HT1080 (cell line): Measurements from ENCODE around the gene OR10T2. TPM values are rescaled to one million over a fixed set of nuclear protein-coding genes. Genes with fewer than 3 reads are reported as not detected.
"Not testable (repeated sequence)": the region's sequence is repeated elsewhere in the genome, so short reads cannot be mapped to it uniquely, and the experiment has no call there.

Source experiments
- DNase-seq: peaks from one replicate; pipeline ENCODE4 v3.0.0-alpha.2; 2015; ENCODE audit warnings: low read depth
- polyA plus RNA-seq, 2 experiments: library from polyadenylated mRNA; depleted of rRNA; stranded (reverse); fragments of >200 nt; gene quantifications; 2 replicates each; pipeline ENCODE4 v1.2.3, GENCODE V29; 2015
- total RNA-seq: library from RNA; depleted of rRNA; stranded (reverse); fragments of >200 nt; shearing (Covaris generic); gene quantifications from 2 replicates; pipeline ENCODE4 v1.2.3, GENCODE V29; 2014; rRNA removed

The OR10T2 gene, protein sequence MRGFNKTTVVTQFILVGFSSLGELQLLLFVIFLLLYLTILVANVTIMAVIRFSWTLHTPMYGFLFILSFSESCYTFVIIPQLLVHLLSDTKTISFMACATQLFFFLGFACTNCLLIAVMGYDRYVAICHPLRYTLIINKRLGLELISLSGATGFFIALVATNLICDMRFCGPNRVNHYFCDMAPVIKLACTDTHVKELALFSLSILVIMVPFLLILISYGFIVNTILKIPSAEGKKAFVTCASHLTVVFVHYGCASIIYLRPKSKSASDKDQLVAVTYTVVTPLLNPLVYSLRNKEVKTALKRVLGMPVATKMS
- total RNA-seq: not detected in 2 replicates
- polyA plus RNA-seq (2015; cell fraction: cytosol; rRNA removed): not detected in 2 replicates
- not detected in 2 replicates for polyA plus RNA-seq (2015; cell fraction: nucleus; rRNA removed)

DNA sequence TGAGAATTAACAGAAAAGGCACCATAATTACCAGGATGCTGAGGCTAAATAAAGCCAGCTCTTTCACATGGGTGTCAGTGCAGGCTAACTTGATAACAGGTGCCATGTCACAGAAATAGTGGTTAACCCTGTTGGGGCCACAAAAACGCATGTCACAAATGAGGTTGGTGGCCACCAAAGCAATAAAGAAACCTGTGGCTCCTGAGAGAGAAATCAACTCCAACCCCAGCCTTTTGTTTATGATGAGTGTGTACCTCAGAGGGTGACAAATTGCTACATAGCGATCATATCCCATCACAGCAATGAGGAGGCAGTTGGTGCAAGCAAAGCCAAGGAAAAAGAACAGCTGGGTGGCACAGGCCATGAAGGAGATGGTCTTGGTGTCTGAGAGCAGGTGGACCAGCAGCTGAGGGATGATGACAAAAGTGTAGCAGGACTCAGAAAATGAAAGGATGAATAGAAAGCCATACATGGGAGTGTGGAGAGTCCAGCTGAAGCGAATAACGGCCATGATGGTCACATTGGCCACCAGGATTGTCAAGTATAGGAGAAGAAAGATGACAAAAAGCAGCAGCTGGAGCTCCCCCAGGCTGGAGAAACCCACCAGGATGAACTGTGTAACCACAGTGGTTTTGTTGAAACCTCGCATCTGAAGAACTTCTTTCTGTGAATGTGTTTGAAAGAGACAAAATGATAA lies at the start of gene OR10T2:
TSS of gene OR10T2 (minus strand) at position 649 of the 697 bp plus-strand sequence. CDS start at position 649, 0 bp downstream.
- DNase-seq: no peak

DNA sequence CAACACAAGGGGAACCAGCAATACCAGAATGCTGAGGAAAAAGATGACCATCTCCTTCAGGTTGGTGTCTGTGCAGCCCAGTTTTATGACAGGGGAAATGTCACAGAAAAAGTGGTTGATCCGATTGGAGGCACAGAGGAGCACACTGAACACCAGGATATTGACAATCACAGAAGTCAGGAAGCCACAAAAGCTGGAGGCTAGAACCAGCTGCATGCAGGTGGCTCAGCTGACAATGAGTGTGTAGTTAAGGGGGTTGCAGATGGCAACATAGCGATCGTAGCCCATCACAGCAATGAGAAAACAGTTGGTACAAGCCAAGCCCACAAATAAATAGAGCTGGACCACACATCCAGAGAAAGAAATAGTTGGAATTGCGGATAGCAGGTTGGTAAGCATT lies 46.1 kb upstream of the OR10T2 start:
- DNase-seq: no peak

DNA sequence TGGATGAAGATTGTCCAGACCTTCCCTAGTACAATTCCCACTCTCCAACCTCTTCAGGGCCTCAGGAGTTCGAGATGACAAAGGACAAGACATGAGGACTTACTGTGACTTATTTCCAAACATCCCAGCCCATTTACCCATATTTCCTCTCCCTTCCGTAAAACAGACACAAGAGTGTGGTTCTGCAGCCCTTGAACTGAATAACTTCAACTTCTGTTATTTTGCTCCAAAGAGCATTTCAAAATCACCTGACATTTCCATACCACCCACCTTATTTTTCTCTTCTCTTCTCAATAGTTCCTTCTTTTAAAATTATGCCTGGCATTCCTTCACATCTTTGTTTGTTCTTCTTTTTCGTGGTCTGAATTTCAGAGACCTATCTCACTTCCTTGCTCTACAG lies 35.5 kb upstream of the OR10T2 start:
- no peak for DNase-seq

DNA sequence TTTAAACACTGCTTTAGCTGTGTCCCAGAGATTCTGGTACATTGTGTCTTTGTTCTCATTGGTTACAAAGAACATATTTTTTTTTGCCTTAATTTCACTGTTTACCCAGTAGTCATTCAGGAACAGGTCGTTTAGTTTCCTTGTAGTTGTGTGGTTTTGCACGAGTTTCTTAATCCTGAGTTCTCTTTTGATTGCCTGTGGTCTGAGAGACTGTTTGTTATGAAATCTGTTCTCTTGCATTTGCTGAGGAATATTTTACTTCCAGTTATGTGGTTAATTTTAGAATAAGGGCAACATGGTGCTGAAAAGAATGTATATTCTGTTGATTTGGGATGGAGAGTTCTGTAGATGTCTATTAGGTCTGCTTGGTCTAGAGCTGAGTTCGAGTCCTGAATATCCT lies 30.9 kb upstream of the OR10T2 start:
- not testable (repeated sequence) for DNase-seq

DNA sequence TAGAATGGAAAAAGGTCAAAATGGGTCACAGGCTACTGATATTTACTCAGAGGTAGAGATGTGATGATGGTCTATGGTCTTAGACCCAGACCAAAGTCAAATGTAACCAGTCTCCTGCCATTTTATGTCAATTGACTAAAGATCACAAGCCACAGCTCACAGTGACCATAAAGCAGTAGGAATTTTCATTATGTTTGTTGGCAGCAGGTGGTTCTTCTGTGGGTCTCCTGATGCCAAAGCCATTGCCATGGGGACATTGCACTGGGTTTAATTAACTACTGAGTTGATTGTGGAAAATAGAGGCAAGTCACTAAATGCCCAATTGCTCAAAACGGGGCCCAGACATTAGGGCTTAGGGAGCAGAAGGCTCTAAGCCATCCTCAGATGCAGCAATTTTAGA lies 26.9 kb upstream of the OR10T2 start, which contains the start of gene OR10K2:
TSS of gene OR10K2 (minus strand) at position 101 of the 400 bp plus-strand sequence. CDS start 5,371 bp downstream, outside the sequence.
- no peak for DNase-seq

DNA sequence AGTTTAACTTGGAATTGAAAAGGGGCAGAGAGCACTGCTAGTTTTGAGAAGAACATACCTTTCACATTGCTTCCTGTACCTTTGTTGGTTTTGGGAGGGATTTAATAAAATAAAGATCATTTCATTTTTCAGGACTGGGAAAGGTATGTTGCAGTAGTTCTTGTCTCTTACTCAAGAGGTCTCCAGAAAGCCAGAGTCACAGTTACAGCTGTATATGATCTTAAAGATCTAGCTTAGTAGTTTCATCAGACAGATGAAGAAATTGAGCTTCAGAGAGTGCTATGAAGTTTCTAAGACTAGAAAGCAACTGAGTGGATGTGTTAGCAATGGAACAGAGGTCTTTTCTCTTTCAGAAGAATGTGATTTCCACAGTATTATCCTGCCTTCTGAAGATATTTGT lies 25.8 kb upstream of the OR10T2 start:
- DNase-seq: no peak

DNA sequence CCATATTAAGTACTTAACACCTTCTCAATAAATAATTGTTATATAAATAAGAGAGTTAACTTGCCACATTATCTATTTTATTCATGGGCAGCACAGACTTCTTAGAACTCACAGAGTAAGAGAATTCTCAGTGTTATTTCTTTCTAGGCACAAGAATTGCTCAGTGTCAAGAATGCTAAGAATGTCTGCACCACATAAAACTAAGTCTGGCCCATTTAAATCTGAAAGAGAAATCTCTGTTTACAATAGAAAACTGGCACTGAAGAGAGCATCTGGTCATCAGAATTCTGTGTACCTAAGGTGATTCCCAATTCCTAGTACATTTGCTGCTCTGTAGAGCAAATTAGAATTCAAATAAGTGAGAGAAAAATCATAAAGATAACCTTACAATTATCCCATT lies 22.9 kb upstream of the OR10T2 start:
- no peak for DNase-seq

DNA sequence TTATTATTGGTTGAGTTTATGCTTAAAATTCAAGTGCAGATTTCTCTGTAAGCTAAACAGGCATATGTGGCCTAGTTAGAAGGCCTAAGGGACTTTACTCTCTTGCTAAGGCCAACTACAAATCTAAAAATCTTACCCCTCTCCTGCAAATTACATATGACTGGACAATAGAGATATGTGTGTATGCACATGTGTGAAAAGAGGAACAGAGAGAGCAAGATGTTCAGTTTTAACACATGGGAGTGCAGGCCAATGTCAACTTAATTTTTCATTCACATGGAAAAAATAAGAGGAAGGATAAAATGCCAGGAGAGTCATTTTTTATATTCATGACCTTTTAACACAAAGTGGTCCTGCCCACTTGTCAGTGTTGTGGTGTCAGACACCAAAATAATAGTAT lies 18.3 kb upstream of the OR10T2 start:
- no peak for DNase-seq

DNA sequence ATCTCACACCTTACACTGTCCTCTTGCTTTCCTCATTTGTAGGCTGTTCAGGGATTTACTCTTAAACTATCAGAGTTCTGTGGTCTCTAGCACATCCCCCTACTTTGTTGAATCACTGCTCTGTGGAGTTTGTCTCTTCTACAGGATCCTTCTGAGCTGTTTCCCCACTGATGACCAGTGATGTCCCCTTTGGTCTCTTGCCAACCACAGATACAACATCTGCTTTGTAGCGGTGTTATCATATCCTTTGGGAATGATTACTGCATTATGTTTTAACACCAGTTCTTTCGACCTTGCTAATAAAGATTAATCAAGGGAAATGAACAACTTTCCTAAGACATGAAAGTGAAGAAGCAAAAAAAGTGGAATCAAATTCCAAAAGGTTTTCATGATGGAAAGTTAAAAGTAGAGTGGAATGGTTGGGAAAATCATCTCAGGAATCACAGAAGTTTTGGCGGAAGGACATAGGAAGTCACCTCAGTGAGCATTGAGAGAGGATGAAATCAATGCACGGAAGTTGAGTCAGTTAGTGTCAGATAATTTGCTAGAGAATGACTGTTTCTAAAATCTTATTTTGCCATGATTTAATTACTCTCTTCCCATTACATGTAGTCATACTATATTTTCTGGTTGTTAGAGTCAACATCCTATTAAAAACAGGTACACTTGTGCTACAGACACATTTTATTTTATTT lies 15.5 kb upstream of the OR10T2 start:
- DNase-seq: no peak

DNA sequence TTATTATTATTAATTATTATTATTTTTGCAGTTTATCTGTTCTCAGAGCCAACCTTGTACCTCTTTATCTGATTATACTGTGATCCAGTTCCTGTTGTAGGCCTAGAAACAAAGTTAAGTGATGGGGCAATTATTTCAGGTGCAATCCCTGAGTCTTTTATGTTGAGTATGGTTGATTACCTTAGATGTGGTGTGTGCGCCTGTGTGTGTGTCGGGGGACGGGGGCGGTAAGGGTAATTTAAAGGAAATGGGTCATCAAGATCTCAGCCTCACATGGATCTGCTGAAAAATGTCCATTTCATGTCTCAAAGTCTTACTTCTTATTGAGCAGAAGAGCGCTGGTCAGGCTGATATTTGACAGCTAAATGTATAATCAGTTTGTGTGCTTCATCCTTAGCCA lies 7.8 kb upstream of the OR10T2 start:
- no peak for DNase-seq

DNA sequence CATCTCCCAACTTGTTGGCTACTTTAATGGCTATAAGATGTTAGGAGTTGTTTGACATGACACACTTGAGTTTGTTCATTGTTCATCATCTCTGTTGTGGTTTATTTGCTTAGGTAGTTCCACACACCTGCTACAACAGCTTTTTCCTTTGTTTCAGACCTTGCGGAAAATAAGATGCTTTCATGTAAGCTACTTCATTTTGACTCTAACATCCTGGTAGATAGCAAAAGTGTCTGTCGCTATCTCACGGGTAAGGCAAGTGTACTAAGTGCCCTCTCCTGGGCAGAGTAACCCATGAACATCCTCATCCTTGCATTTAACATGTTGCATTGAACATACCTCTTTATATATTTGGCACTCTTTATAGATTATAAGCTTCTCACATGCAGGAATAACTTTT lies 1.6 kb upstream of the OR10T2 start:
- DNase-seq: no peak

DNA sequence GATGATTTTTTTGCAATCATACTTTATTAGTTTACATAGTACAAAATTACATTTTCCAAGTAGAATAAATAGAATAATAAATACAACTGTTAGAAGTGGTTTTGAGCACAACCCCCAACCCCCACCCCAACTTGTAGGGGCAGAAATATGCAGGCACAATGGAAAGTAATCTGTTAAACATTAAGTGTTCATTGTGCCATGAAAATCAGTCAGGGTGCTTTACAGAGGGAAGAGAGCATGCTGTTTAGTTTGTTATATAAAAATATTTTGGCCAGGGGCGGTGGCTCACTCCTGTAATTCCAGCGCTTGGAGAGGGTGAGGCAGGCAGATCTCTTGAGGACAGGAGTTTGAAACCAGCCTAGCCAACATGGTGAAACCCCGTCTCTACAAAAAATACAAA lies 2.6 kb downstream of the OR10T2 start:
- DNase-seq: no peak

DNA sequence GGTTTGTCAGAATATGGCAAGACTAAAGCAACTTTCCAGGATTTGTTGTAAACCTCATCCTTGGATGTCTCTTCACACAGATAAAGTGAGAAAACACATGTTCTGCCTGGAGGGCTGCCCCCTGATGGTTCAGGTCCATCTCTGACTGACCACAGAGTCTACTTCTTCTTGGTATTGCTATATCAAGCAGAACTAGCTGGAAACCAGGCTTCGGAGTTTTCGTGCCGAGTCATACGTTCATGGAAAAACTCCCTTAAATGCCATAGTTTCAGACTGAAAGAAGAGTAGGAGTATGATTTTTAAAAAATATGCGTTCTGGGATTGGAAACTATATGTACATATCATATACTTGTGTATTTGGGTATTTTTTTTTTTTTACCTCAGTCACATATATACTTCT lies 5.8 kb downstream of the OR10T2 start:
- no peak for DNase-seq

DNA sequence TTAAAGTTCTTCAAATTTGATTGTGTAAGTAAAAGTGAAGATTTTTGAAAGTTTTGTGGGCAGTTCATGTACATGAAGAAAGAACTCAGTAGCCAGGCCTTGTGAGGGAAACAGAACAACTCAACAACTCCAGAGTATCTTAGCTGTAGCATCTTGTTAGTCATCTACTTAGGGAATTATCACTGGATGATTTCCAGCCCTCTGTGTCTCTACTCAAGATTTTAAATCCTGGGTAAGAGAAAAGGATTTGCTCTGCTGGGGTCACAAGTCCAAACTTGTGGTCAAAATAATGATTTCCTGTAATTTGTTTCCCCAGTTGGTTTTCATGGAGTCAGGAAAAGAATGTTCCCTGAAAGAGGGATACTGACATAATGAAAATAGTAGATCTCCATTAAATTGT lies 8.2 kb downstream of the OR10T2 start:
- no peak for DNase-seq

DNA sequence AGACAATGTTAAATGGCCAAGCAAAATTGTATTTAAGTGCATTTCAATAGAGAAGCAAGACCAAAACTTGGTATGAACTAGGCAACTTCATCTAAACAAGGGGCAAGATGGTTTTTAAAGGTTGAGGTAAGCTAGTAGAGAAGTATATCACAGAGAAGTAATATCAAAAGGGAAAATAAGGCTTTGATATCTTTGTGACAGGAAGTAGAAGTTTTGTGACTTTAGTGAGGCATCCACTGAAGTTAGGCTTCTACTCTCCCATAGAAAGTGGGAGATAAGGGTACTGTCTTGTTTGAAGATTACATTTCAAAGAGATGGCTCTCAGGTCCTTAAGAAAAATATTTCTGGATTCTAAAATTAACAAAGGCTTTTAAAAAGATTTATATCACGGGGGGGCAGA lies 8.9 kb downstream of the OR10T2 start:
- DNase-seq: no peak

DNA sequence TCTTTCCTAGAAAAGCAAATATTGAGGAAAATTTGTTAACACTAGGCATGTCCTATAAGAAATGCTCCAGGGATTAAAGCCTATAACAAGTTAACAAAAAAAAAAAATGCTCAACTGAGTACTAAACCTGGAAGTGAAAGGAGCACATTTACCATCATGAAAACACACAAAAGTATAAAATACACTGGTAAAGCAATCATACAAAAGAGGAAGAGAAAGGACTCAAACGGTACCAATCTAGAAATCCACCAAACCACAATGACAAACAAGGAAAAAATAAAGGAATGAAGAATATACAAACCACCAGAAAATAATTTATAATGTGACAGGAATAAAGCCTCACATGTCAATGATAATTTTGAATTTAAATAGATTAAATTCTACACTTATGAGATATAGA lies 24.4 kb downstream of the OR10T2 start:
- DNase-seq: no peak

DNA sequence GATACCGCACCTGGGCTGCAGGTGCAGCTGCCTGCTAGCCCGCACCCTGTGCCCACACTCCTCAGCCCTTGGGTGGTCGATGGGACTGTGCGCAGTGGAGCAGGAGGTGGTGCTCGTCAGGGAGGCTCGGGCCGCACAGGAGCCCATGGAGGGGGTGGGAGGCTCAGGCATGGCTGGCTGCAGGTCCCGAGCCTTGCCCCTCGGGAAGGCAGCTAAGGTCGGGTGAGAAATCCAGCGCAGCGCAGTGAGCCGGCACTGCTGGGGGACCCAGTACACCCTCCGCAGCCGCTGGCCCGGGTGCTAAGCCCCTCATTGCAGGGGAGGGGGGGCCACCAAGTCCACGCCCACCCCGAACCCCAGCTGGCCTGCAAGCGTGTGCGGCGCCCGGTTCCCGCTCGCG lies 25.2 kb downstream of the OR10T2 start:
- DNase-seq: not testable (repeated sequence)

DNA sequence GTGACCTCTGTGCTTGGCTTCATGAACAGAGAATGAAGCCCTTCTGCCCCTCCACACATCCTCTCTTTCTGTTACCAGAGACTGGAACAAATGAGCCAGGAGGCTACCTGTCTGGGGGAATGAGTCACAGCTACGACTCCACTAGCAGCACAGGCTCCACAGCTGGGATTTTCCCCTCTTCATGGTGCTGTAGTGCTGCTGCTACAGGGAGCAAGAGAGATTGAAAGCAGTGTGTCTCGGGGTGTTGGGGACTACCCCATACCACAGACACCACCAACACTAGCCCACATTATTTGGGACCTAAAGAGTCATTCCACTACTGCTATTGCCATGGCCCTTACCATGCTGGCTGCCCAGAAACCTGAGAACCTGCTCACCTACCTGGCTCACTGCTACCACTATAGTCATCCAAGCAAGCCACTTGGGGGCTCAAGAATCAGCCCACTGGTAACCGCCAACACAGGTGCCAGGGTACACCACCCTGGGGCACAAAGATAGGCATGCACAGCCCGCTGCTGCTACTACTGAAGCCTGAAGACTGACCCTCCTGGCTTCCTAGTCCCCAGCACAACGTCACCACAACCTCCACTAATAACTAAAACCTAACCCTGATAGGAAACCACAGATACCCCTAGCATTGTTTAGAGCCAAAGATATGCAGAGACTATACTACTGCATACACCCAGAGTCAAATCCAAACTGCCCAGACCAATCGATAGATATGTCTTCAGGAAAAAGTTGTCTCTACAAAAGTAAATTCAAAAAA lies 27.9 kb downstream of the OR10T2 start:
- no peak for DNase-seq

DNA sequence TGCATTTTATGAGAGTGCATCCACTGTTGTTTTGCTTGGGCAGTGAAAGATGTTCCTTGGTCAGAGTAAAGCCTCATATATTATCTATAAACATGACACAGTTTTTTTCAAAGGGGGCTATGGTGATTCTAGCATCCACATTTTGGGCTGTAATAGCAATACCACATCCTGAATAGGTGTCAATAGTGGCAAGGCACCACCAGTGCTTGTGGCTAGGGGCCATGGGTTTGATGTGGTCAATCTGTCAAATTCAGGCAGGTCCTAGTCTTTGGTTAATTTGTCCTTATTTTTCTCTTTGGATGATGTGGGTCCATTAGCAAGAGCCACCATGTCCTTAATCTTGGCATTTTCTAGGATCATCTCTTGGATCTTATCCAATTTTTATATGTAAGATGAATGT lies 32.5 kb downstream of the OR10T2 start:
- no peak for DNase-seq

DNA sequence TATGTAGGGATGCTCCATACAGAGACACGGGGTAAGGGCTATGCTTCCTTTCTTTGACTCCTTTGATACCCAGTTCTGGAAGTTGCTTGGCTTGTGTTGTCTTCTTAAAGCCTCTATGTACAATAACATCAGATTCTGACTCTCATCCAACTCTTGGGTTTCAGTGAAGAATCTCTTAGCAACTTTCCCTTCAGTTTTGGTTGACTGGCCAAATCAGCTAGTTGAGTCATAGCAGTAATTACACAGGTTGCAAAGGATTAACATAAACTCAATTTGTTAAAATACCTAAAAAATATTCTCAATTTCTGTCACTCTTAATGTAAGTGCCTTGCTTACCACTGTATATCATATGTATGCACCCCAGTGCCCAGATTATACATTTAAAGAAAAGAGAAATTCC lies 36.3 kb downstream of the OR10T2 start:
- DNase-seq: no peak

DNA sequence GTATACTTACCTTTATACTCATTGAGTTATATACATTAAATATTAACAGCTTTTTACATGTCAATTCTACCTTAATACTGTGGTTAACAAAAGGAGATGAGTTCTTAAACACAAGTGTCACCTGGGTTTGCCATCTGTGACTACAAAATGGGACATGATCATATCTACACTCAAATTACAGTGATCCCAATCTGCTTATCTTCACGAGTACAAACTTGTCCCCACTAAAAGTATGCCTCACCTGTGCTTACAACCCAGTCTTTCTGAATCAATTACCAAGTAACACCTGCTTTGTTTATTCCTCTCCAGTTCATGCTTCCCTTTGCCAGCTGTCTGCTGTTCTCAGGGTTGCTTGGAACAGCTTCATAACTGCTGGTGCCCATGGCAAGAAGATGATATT lies 36.8 kb downstream of the OR10T2 start:
- DNase-seq: no peak
